Kidney (tissue), 14 donors: ENCODE data around the gene ROPN1B. TPM values are rescaled to one million over a fixed set of nuclear protein-coding genes. Genes with fewer than 3 reads are reported as not detected.
A peak's percentile ranks its signal among the peaks of the same experiment; 100 is the strongest.

Experiments used
- DNase-seq, 5 donors: peaks; one replicate each; pipeline ENCODE4 v3.0.0-alpha.2; 2013 to 2020
- FAIRE-seq: peaks from 2 replicates; lab custom pipeline; 2012; peaks lifted over from hg19 to GRCh38; lab: Jason Lieb, UNC
- H3K27ac ChIP-seq, 2 donors: one replicate each; pipeline ENCODE4 v1.7.0; 2013; ENCODE audit warnings: low read depth in 2 of 2, low read length in 2 of 2, inconsistent platforms in 1 of 2
- H3K27me3 ChIP-seq: one replicate; pipeline ENCODE4 v1.7.1; 2013; ENCODE audit warnings: low read length, inconsistent platforms; ENCODE audit not compliant: control insufficient read depth, insufficient read depth
- H3K36me3 ChIP-seq, 3 donors: one replicate each; pipeline versions ENCODE4 v1.7.0 to v1.7.1; 2013; ENCODE audit warnings: low read length in 3 of 3, control low read depth in 1 of 3, inconsistent platforms in 1 of 3; ENCODE audit not compliant: insufficient read depth in 3 of 3, control insufficient read depth in 2 of 3
- H3K4me1 ChIP-seq, 3 donors: one replicate each; pipeline versions ENCODE4 v1.7.0 to v1.7.1; 2013; ENCODE audit warnings: low read length in 3 of 3, inconsistent platforms in 1 of 3, low read depth in 1 of 3; ENCODE audit not compliant: control insufficient read depth in 2 of 3, insufficient read depth in 2 of 3
- H3K4me3 ChIP-seq, 3 donors: one replicate each; pipeline versions ENCODE4 v1.7.0 to v1.8.1; 2013; ENCODE audit warnings: low read length in 3 of 3, control low read depth in 1 of 3, inconsistent platforms in 1 of 3
- H3K9ac ChIP-seq, 3 donors: one replicate each; pipeline versions ENCODE4 v1.7.0 to v1.7.1; 2013; ENCODE audit warnings: low read length in 3 of 3, control low read depth in 1 of 3, inconsistent platforms in 1 of 3
- H3K9me3 ChIP-seq, 3 donors: one replicate each; pipeline versions ENCODE4 v1.7.0 to v1.7.1; 2013; ENCODE audit warnings: low read length in 3 of 3, control low read depth in 1 of 3, inconsistent platforms in 1 of 3; ENCODE audit not compliant: control insufficient read depth in 2 of 3, insufficient read depth in 1 of 3
- CTCF ChIP-seq: IDR thresholded peaks from 3 replicates; pipeline ENCODE4 v1.5.1; 2012; ENCODE audit warnings: mild to moderate bottlenecking, moderate library complexity, borderline replicate concordance; ENCODE audit not compliant: insufficient read depth; ENCODE audit errors: extremely low read depth
- intact Hi-C: fragments of 100-400 bp; cut with DNase I; formaldehyde crosslinking; loops from one replicate; pipeline ENCODE4 v1.11.1; 2022
- polyA plus RNA-seq: library from polyadenylated mRNA; stranded (reverse); fragments of 350-450 nt; fragmentation: Illumina TruSeq; extraction: RNeasy Lipid Tissue Mini Kit (QIAGEN cat#74804); gene quantifications from one replicate; pipeline ENCODE4 v1.2.3, GENCODE V29; 2014; ENCODE audit warnings: low read depth, low replicate concordance; ENCODE audit not compliant: insufficient read depth
- total RNA-seq: library from RNA; stranded (reverse); fragmentation: NEBNext Ultra II Directional; extraction: Animal tissue kit (Norgen Biotek cat#: 25700); gene quantifications from one replicate; pipeline ENCODE4 v1.2.1, GENCODE V29; 2021
- donor health status: control.
- donor health status: control.
- donor health status: control.
- donor health status: control.
- donor health status: control.
- donor health status: DM: yes; HTN: yes; CAD: no.
- donor health status: Normal renal cell carcinoma (clear cell type).

The ROPN1B gene
- total and polyA plus RNA-seq, 2 donors from 2014 or later: not detected

GRCh38 chr3:126026761-126027160 lies 57.8 kb downstream of the ROPN1B start:
- Histone ChIP-seq H3K4me3 (no peak overlapping the region), H3K9me3 (peaks cover 0 to 4% (median 0%) of the 10 kb centered on the region in 3 donors), H3K9ac (no peak overlapping the region), H3K27me3 (no peaks in the 10 kb centered on the region), H3K36me3 (peaks cover 0 to 6% (median 0%) of the 10 kb centered on the region in 3 donors), H3K4me1 (no peaks in the 10 kb centered on the region), H3K27ac (no peak overlapping the region)
- TF ChIP-seq CTCF: no peak
- intact Hi-C loops: no loop called here
- peak in 1 of 5 donors; percentile 6 for DNase-seq
- FAIRE-seq: no peak

GRCh38 chr3:126028096-126028495 lies 59.1 kb downstream of the ROPN1B start:
- Histone ChIP-seq H3K27ac (no peak overlapping the region), H3K4me1 (no peaks in the 10 kb centered on the region), H3K4me3 (no peak overlapping the region), H3K36me3 (peaks cover 0 to 6% (median 2%) of the 10 kb centered on the region in 3 donors), H3K9me3 (peaks cover 0 to 4% (median 0%) of the 10 kb centered on the region in 3 donors), H3K27me3 (no peaks in the 10 kb centered on the region), H3K9ac (no peak overlapping the region)
- TF ChIP-seq CTCF: no peak
- FAIRE-seq: no peak
- intact Hi-C loops: no loop called here
- DNase-seq: peak in 2 of 5 donors; percentile 3 to 6

GRCh38 chr3:126029241-126029640 lies 60.3 kb downstream of the ROPN1B start:
- Histone ChIP-seq H3K4me1 (no peaks in the 10 kb centered on the region), H3K27me3 (no peaks in the 10 kb centered on the region), H3K36me3 (peaks cover 0 to 2% (median 1%) of the 10 kb centered on the region in 3 donors), H3K27ac (no peak overlapping the region), H3K9ac (no peak overlapping the region), H3K4me3 (no peak overlapping the region), H3K9me3 (peaks cover 0 to 4% (median 0%) of the 10 kb centered on the region in 3 donors)
- no peak for DNase-seq
- no peak for FAIRE-seq
- intact Hi-C loops: no loop called here
- no peak for TF ChIP-seq CTCF

DNA sequence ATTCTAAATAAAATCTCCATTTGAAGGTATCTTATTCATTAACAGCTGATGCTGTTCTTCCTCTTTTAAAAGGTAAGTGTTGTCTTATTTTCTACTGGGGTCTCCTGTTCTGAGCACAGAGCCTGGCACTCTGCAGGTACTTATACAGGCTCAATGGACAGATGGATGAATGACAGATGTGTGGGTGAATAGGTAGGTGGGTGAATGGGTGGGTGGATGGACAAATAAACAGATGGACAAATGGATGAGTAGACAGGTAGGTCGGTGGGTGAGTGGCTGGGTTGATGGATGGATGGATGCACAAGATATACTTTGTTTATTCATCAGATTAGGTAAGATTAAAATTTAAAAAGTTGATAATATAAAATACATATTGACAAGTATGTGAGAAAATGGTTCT lies 61.5 kb downstream of the ROPN1B start:
- no peak for TF ChIP-seq CTCF
- Histone ChIP-seq H3K27me3 (no peaks in the 10 kb centered on the region), H3K9ac (no peak overlapping the region), H3K4me3 (no peak overlapping the region), H3K4me1 (no peaks in the 10 kb centered on the region), H3K9me3 (peaks cover 0 to 4% (median 0%) of the 10 kb centered on the region in 3 donors), H3K36me3 (peaks cover 0 to 2% (median 0%) of the 10 kb centered on the region in 3 donors), H3K27ac (no peak overlapping the region)
- FAIRE-seq: no peak
- intact Hi-C loops: no loop called here
- no peak for DNase-seq
